GM19328 (cell line): ENCODE data around the gene SHB.
"Not testable (repeated sequence)": the region's sequence is repeated elsewhere in the genome, so short reads cannot be mapped to it uniquely, and the experiment has no call there.

Source experiments
- ATAC-seq: cut with Tn5 transposase; IDR thresholded peaks from one replicate; pipeline ENCODE4 v1.9.1; 2021; ENCODE audit warnings: mild to moderate bottlenecking, moderate library complexity; ENCODE audit not compliant: unreplicated experiment

The SHB gene

DNA sequence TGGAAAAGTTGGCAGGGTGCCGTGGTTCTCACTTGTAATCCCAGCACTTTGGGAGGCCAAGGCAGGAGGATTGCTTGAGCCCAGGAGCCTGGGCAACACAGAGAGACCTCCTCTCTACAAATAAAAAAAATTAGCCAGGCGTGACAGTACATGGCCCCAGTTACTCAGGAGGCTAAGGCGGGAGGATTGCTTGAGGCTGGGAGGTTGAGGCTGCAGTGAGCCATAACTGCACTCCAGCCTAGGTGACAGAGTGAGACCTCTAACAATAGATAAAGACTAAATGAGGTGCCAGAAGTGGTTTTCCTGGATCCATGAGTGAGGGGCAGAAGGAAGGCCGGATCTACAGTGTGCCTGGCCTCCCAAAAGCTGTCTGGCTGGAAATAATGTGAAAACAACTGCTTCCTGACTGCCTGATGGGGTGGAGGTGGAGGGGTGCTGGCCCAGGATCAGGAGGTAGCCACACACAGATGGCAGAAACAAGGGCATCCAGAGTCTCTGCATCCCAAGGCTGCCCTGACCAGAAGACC, 4.1 kb downstream of the SHB start:
- no peak for ATAC-seq

- ATAC-seq: no peak
Measured at GRCh38 chr9:38063363-38063707, 5.7 kb downstream of the SHB start.

DNA sequence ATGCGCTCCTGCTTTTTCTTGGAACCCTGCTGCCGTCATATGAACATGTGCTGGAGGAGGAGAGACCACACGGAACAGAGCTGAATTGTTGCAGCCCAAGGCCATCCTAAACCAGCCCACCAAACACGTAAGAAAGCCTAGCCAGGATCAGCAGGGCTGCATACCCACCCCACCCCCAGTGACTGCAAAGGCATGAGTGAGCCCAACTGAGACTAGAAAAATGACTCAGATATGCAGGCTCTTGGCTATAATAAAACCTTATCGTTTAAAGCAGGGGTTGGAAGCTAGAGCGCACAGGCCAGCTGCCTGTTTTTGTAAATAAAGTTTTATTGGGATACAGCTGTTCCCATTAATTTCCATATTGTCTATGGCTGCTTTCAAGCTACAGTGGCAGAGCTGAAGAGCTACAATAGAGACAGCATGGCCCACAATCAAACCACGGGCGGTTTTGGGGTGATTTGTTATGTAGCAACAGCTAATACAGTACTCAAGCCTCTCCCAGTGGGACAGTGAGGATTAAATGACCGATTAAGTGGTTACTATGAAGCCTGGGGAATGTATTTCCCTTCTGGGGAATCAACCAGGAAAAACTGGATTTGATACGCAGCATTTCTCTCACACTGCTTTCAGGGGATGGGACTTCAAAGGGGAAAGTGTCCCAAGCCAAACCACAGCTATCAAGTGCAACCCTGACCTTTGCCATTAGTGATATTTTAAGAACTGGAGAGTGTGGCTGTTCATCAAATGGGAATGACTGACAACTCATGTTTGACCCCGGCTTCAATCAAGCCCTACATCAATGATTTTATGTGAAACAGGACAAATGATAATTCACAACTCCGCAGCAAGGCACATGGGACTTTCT, 6.3 kb downstream of the SHB start:
- ATAC-seq: no peak

- ATAC-seq: no peak
Measured at GRCh38 chr9:38062106-38062497, 6.9 kb downstream of the SHB start.

- peak; percentile 58 for ATAC-seq
Measured at GRCh38 chr9:38061326-38061977, 7.6 kb downstream of the SHB start.

- ATAC-seq: no peak
Measured at GRCh38 chr9:38060681-38061080, 8.3 kb downstream of the SHB start.

DNA sequence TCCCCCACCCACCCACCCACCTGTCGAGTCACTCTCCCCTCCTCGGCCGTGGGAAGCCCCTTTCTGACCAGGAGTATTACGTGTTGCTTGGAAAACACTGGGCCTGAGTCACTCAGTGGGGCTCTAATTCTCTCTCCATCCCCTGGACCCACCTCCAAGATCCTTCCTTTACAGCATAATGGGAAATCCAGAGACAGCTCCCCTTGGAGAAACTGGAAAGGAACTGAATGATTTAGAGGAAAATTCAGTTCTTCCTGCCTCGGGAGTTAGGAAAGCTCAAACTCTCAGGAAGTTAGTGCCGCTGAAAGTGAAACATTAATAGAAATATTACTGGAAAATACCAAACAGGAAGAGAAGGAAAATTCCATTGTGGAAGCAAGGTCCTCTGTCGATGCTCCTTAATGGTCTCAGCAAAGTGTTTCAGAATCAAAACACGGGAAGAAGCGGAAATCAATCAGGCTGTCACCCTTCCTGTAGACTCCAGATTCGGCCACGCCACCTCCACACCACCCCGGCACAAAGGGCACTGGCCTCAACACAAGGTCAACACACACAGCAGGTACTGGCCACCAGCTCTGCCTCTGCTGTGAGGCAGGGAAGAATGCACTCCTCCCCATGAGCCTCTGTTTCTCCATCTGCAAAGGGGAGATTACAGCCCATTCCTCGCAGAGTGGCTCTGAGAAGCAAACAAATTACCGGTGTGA, 9.6 kb downstream of the SHB start:
- ATAC-seq: no peak

DNA sequence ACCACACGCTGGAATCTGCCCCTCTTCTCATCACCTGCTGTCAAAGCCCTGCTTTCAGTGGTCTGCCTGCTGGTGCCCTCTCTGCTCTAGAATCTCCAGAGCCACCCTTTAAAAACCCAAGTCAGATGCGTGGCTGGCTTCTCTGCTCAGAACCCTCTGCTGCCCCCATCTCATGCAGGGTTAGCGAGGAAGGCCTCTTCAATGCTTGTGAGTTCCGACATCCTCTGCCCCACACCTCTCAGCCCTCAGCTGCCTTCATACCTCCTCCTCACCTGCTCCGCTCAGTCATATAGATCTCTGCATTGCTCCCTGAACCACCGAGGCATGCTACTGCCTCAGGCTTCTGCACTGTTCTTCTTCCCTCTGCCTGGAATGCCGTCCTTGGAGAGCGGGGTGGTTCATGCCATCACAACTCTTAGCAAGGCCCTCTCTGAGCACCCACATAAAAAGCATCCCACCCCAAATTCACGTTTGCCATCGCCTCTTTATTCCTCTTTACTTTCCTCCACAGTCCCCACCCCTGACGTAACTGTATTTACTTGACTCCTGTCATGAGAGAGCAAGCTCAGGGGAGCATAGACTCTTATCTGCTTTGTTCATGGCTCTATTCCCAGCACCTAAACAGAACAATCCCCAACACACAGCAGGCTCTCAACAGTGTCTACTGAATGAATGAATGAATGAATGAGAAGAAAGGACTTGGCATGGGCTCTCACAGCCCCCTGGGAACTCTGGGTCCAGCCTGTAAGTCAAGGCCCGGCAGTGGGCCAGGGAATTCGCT, 10.4 kb downstream of the SHB start:
- ATAC-seq: no peak

DNA sequence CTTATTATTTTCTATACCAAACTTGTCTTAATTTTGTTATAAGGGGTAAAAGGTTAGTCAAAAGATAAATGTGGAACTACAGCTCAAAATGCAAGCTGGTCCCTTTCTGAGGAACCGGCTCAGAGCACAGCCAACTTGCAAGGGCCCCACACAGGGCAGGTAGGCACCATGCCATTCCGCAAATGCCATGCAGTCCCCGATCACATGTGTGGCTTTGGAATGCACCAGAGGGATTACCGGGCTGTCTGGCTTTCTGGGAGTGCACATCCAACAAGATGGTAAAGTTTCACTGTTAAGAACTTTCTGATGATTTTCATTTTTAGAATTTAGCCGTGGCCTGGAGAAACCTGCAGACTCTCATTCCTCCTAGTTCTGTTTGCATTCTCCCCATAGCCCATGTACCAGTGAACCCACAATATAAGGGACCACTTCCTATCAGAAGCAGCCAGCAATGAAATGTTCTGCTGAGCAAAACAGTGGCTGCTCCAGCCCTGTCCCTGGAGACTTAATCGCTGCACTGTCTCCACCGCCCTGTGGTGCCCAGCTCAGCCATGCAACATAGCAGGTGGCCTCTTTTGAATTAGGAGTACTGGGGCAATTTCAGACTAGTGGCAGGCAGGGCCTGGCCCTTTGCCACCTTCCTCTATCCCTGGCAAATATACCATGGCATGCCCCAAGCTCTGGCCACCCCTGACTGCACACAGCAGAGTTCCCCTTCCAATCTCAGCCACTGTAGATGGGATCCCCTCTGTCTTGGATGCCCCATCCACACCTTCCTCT, 11.4 kb downstream of the SHB start:
- ATAC-seq: no peak

- no peak for ATAC-seq
Measured at GRCh38 chr9:38054653-38055052, 14.4 kb downstream of the SHB start.

- ATAC-seq: no peak
Measured at GRCh38 chr9:38053697-38054461, 15.1 kb downstream of the SHB start.

DNA sequence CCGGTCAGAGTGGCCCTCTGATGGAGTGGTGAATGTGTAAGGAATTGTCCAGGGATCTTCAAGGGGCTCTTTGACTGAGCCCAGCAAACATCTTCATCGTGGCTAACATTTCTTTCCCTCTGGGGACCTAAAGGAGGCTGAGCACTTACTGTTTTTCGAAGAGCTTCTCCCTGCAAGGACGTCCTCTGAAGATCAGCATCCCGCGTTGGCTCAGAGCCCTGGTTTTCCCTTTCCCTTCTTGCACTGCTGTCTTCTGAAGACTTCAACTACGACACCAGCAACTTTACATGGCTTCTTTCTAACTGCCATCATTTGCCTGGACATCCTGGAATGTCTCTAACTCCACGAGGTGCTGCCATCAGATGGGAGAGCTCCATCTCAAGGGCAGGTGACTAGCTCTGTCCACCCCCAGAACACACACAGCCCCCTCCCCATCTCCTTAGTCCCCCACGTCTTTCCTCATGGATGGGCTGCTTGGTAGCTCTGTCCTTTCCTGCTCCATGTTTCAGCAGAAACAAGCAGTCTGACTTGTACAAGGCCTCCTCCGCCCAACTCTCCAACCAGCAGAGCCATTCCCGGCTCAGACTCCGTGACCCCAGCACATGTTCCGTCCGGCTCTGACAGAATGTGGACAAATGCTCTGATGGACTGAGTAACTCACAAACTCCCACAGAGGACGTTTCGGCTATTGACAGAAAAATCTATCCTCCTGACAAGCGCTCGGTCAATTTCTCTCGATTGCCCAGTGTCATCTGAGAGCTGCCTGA, 17.1 kb downstream of the SHB start:
- ATAC-seq: no peak

- ATAC-seq: no peak
Measured at GRCh38 chr9:38048316-38048969, 20.6 kb downstream of the SHB start.

DNA sequence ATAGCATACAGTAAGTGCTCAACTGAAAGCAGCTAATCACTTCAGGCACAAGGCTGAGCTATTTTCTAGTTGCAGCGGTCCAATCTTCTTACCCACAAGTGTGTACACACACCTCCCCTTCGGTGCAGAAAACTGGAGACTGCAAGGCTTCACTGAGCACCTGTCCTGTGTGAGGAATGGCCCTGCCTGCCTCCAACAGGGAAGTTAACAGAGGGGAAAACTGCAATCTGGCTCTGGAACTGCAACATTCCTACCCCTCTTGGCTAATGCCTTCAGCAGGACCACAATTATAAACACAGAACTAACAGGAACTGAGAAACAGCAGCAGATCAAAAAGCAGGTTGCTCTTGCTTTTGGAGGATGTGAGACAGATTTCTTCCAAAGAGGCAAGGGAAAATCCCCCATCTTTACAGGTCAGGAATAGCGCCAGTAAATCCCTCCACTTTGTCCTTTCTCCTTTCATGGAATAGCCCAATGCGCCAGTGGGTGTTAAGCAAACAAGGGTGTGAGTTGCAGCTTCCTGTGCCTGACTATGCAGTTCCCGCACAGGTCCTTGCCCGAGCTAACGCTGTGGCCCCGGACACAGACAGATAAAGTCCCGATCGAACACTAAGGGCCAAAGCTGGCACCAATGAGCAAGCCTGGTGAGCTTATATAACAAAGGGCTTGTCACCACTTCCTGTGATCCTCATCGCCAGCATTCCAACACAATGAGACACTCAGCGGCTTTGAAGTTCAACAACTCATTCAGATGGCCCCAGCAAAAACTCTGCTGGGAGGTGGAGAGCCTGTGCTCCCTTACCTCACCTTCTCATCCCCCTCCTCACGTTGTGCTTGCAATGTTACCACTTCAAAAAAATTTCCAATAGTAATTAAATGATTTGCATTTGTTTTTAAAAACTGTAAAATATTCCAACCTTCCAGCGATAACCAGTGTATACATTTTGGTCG, 21.5 kb downstream of the SHB start:
- no peak for ATAC-seq

DNA sequence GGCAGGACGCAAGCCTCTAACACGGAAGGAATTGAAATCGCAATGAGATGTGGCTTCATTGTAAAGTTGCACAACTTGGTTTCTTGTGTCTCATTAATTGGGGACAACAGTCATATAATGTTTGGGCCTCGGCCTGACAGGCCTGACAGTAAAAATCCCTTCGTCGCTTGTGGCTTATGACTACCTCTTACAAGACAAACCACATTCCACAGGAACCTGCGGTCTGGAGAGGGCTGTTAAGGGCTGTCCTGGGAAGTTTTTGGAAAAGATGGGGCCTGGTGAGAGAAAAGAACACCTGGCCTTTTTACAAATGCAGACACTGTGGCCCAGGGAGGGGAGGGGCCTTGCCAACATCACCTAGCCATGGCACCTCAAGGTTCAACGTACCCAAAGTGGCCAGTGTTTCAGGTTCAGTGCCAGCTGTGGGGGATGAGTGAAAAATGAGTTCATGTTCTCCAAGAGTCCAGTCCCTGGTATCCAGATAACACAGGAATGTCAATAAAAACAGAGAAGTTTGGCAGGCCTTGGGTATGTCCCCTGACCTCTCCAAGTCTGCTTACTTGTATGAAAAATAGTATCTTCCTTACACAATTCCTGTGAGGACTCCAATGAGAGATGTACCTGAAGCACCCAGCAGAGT, 22.2 kb downstream of the SHB start:
- no peak for ATAC-seq

DNA sequence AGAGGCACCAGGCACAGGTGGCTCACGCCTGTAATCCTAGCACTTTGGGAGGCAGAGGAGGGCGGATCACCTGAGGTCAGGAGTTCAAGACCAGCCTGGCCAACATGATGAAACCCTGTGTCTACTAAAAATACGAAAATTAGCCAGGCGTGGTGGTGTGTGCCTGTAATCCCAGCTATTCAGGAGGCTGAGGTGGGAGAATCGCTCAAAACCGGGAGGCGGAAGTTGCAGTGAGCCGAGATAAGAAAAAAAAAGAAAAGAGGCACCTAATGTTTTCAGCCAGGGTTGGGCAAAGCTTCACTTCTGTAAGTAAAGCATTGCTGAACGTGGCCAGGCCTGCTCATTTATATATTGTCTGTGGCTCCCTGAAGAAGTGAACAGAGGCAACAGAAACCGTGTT, 23.1 kb downstream of the SHB start:
- not testable (repeated sequence) for ATAC-seq

- no peak for ATAC-seq
Measured at GRCh38 chr9:38044706-38045105, 24.3 kb downstream of the SHB start.
